HK-2 (cell line): ENCODE results near the gene MCEE.
"Not testable (repeated sequence)": the region's sequence is repeated elsewhere in the genome, so short reads cannot be mapped to it uniquely, and the experiment has no call there.

Experiments
- DNase-seq: peaks from one replicate; pipeline ENCODE4 v3.0.0-alpha.2; 2018; ENCODE audit not compliant: unreplicated experiment

MCEE gene

DNA sequence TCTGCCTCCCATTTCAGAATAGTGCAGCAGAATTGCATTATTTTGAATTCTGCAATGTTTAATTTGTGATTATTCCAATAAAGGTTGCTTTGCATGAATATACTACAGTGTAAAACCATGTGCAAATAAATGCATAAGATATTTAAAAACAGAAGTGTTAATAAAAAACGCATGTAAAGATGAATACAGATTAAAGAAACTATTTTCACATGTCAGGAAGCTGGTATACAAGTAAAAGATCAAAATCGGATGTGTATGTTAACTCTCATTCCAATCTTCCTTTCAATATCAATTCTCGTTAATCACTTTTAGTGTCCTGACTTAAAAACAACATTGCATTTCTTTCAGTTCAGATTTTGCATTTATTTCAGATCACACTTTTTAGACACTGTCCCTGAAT is 3.1 kb downstream of the MCEE start:
- DNase-seq: no peak

DNA sequence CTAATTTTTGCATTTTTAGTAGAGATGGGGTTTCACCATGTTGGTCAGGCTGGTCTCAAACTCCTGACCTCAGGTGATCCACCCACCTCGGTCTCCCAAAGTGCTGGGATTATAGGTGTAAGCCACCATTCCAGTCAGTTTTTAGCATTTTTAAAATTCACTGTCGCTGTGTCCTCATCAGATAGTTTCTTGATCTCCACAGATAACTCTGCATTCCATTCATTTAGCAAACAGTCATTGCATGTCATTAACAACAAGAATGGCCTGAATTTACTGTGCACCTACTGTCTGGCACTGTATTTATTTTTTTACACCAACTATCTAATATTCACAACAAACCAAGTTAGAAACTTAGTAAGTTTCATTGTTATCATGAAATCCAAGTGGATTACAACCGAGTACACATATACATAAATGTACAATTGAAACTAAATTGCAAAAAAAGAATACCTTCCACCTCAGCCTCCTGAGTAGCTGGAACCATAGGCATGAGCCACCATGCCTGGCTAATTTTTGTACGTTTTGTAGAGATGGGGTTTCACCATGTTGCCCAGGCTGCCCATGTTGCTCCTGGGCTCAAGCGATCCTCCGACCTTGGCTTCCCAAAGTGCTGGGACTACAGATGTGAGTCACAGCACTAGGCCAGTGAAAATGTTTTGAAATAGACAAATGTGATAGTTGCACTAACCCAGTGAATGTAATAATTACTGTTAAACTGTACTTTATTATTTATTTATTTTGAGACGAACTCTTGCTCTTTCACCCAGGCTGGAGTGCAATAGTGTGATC is 4.3 kb downstream of the MCEE start:
- no peak for DNase-seq

GRCh38 chr2:71122387-71123298 is 7.4 kb downstream of the MCEE start:
- DNase-seq: no peak

DNA sequence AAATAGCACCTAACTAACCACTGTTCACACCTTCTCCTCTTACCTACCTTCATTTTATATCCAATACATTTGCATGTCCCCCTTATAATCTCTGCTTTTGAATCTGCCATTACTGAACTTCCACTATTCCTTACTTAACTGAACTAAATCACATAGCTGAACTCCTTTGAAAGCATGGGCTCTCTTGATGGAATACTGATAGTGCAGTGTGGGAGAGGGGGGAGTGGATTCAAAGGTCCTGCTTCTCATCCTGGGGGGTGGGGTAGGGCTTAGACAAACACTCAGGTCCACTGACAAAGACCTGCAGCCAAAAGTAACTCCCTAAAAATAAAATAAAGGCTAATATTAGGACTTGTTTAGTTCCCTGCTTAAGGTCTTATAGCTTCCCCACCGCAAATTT is 8.6 kb downstream of the MCEE start:
- DNase-seq: no peak

DNA sequence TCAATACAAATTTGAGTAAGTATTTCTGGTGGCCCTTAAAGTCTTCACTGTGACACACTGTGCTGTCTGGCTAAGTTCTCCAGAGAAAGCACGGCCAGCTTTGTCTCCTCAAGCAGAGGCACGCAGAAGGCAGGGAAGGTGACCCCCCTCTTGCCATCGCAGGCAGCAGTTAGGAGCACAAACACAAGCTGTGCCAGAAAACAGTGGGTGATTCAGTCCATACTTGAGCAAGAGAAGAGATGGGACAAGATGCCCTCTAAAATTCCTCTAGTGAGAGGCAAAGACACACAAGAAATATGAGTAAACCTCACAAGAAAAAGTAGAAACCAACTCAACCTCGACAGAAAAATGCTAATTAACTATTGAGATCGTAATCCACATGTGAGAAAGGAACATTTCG is 9.8 kb downstream of the MCEE start:
- DNase-seq: no peak

DNA sequence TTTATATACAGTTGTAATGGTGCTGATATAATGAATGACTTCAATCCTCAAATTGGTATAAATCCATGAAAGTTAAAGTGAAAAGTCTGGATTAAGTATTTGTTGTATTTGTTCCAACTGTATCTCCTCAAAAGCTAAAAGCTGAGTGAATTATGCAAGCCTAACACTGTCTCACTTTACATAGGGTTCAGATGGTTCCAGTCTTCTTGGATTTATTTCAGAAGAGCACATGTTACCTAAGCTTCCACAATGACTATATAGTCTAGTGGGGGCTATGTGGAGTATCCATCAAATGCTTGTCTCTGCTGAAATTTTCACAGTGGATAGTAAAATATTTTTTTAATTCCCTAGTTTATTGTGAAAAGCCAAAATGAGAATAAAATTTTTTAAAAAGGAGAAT is 13.0 kb downstream of the MCEE start:
- DNase-seq: no peak

DNA sequence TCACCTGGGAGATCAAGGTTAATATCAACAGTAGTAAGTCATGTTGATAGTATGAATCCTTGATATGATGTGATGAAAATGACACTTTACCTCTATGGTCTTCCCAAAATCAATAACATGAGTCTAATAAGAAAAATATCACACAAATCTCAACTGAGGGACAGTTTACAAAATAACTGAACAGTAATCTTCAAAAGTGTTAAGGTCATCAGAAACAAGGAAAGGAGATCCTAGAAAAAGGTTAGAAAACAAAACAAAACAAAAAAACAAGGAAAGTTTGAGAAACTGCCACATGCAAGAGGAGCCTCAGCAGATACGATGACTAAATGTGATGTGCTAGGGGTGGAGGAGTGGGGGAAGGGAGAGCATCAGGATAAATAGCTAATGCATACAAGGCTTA is 16.2 kb downstream of the MCEE start:
- DNase-seq: no peak

DNA sequence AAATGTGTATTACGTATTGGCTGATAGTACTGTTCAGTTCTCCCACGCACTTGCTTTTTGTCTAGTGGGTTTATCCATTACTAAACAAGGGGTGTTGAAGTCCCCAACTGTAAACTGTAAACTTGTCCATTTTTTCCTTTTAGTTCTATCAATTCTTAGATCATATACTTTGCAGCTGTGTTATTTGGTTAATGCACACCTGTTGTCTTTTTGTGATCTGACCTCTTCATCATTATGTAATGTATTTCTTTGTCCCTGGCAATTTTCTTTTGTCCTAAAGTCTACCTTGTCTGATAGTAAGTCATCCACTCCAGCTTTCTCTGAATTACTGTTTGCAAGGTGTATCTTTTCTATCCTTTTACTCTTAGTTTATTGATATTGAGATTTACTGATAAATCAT is 21.9 kb downstream of the MCEE start:
- DNase-seq: no peak

- not testable (repeated sequence) for DNase-seq
Measured at GRCh38 chr2:71106463-71106862, 23.6 kb downstream of the MCEE start.

DNA sequence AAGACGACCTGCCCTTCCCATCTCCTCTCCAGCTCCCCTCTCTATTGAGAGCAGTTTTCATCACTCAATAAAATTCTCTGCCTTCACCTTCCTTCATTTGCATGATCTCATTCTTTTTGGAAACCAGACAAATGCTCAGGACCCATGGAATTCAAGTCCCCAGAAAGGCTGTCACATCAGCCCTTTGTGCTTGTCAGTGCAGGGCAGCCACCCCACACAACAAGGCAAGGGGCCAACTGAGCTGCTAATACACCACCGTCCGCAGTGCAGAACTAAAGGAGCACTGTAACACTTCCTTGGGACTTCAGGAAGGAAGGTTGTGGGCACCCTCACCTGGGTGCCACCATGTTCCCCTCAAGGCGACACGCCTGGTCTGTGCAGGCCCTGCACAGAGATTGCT is 26.2 kb downstream of the MCEE start:
- no peak for DNase-seq

DNA sequence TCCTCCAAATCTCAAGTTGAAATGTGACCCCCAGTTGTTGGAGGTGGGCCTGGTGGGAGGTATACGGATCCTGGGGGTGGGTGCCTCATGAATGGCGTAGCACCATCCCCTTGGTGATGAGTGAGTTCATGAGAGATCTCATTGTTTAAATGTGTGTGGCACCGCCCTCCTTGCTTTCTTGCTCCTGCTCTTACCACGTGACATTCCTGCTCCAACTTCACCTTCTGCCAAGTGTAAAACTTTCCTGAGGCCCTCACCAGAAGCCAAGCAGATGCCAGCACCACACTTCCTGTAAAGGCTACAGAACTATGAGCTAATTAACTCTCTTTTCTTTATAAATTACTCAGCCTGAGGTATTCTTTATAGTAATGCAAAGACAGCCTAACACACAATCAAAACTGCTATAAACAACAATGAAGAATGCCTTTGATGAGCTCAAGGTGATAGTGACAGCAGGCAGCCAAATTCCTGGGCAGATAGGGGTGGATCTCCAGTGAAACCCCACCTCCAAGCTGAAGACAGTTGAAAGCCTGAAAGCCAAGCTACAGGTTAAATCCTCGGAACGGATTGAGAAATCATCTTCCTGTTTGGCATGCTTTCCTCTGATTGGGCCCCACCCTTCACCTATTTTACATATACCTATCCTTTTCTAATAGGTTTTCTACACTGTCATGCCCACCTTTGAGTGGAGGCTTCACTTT is 26.9 kb downstream of the MCEE start:
- DNase-seq: no peak

- DNase-seq: no peak
Measured at GRCh38 chr2:71101656-71102055, 28.4 kb downstream of the MCEE start.

GRCh38 chr2:71100195-71100964 is 29.6 kb downstream of the MCEE start:
- DNase-seq: peak; percentile 61

- not testable (repeated sequence) for DNase-seq
Measured at GRCh38 chr2:71092491-71093260, 37.4 kb downstream of the MCEE start.

- DNase-seq: not testable (repeated sequence)
Measured at GRCh38 chr2:71091808-71092207, 38.2 kb downstream of the MCEE start.

DNA sequence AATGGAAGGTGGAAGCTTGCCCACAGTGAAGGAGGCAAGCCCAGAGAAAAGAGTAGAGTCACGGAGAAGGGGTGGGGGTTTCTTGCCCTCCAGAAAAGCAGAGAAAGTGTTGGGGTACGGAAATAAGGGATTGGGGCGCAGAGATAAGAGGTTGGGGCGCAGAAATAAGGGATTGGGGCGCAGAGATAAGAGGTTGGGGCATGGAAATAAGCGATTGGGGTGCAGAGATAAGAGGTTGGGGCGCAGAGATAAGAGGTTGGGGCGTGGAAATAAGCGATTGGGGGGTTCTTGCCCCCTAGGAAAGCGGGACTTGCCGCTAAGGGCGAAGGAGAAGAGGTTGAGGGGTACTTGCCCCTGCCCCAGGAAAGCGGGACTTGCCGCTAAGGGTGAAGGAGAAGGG is 40.6 kb downstream of the MCEE start:
- DNase-seq: not testable (repeated sequence)

GRCh38 chr2:71085325-71086003 is 44.6 kb downstream of the MCEE start:
- not testable (repeated sequence) for DNase-seq

DNA sequence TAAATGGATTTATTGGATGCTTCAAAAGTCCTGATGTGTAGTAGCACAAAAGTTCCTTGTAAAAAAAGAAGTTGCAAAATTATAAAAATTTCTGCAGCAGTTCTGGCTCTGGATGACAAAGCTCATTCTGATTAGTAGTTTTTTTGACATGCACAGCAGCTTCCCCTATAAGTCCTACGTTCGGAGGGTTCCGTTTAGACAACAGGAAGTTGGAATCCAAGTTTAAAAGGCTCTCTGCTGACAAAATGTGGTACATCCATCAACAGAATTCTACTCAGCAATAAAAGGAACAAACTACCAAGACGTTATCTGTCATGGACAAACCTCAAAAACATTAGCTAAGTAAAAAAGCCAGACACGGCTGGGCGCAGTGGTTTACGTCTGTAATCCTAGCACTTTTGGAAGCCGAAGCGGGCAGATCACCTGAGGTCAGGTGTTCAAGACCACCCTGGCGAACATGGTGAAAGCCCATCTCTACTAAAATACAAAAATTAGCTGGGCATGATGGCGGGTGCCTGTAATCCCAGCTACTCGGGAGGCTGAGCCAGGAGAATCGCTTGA is 46.2 kb downstream of the MCEE start:
- not testable (repeated sequence) for DNase-seq

DNA sequence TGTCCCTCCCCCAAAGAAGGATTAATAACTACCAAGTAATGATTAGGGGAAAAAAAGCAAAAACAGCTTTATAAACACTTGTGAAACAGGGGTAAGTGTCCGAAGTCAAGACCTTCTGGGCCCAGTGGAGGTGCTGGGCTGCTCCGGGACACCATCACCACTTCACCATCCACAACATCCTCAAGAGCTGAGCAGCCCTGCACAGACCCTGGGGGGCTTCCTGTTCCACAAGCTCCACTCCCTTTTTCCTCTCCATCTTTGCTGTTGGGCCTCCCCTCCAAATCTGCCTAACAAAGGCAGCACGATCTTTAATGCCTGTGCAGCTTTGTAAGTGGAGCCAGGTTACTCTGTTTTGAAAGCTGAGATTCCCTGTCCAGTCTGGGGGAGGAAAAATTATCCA is 46.7 kb downstream of the MCEE start:
- DNase-seq: not testable (repeated sequence)
